ENCODE data around the gene CRYAA.
"Not testable (repeated sequence)": the region's sequence is repeated elsewhere in the genome, so short reads cannot be mapped to it uniquely, and the experiment has no call there.

Gene CRYAA

GRCh38 chr21:43176621-43177020 lies 7.8 kb downstream of the CRYAA start:
- not testable (repeated sequence) for H3K4me3 ChIP-seq (ENCODE audit: low read length); H3K4me1 ChIP-seq (ENCODE audit: control insufficient read depth, insufficient read depth, low read length); H3K27ac ChIP-seq (ENCODE audit: low read length); DNase-seq (ENCODE audit: low read depth, low spot score); H3K9me3 ChIP-seq (ENCODE audit: control insufficient read depth, insufficient read depth, low read length); H3K27me3 ChIP-seq (ENCODE audit: control insufficient read depth, insufficient read depth, low read length); H3K36me3 ChIP-seq (ENCODE audit: control insufficient read depth, insufficient read depth, low read length)
- WGBS (ENCODE audit: insufficient coverage, insufficient read length) = no CpG with 5 or more reads among the region's 16 CpGs

GRCh38 chr21:43177043-43177906 lies 8.5 kb downstream of the CRYAA start:
- H3K27me3 ChIP-seq (ENCODE audit: control insufficient read depth, insufficient read depth, low read length); H3K4me1 ChIP-seq (ENCODE audit: control insufficient read depth, insufficient read depth, low read length); H3K9me3 ChIP-seq (ENCODE audit: control insufficient read depth, insufficient read depth, low read length); H3K4me3 ChIP-seq (ENCODE audit: low read length); H3K36me3 ChIP-seq (ENCODE audit: control insufficient read depth, insufficient read depth, low read length); DNase-seq (ENCODE audit: low read depth, low spot score); H3K27ac ChIP-seq (ENCODE audit: low read length): not testable (repeated sequence)
- no CpG with 5 or more reads among the region's 20 CpGs for WGBS (ENCODE audit: insufficient coverage, insufficient read length)

GRCh38 chr21:43178175-43178826 lies 9.5 kb downstream of the CRYAA start:
- no CpG with 5 or more reads among the region's 22 CpGs for WGBS (ENCODE audit: insufficient coverage, insufficient read length)
- H3K36me3 ChIP-seq (ENCODE audit: control insufficient read depth, insufficient read depth, low read length); H3K4me3 ChIP-seq (ENCODE audit: low read length); H3K4me1 ChIP-seq (ENCODE audit: control insufficient read depth, insufficient read depth, low read length); H3K27ac ChIP-seq (ENCODE audit: low read length); H3K9me3 ChIP-seq (ENCODE audit: control insufficient read depth, insufficient read depth, low read length); H3K27me3 ChIP-seq (ENCODE audit: control insufficient read depth, insufficient read depth, low read length); DNase-seq (ENCODE audit: low read depth, low spot score): not testable (repeated sequence)

- H3K36me3 ChIP-seq (ENCODE audit: control insufficient read depth, insufficient read depth, low read length); H3K27ac ChIP-seq (ENCODE audit: low read length); H3K27me3 ChIP-seq (ENCODE audit: control insufficient read depth, insufficient read depth, low read length); H3K4me1 ChIP-seq (ENCODE audit: control insufficient read depth, insufficient read depth, low read length); H3K4me3 ChIP-seq (ENCODE audit: low read length); H3K9me3 ChIP-seq (ENCODE audit: control insufficient read depth, insufficient read depth, low read length); DNase-seq (ENCODE audit: low read depth, low spot score): not testable (repeated sequence)
- WGBS (ENCODE audit: insufficient coverage, insufficient read length) = no CpG with 5 or more reads among the region's 15 CpGs
Measured at GRCh38 chr21:43181033-43181432, 12.2 kb downstream of the CRYAA start.

GRCh38 chr21:43187268-43187667 lies 18.5 kb downstream of the CRYAA start:
- H3K36me3 ChIP-seq (ENCODE audit: control insufficient read depth, insufficient read depth, low read length); DNase-seq (ENCODE audit: low read depth, low spot score): not testable (repeated sequence)

GRCh38 chr21:43187715-43188114 lies 18.9 kb downstream of the CRYAA start:
- Histone ChIP-seq H3K4me3 (ENCODE audit: low read length) (no peak overlapping the region), H3K36me3 (ENCODE audit: control insufficient read depth, insufficient read depth, low read length) (no peaks in the 10 kb centered on the region), H3K9me3 (ENCODE audit: control insufficient read depth, insufficient read depth, low read length) (no peaks in the 10 kb centered on the region), H3K4me1 (ENCODE audit: control insufficient read depth, insufficient read depth, low read length) (no peaks in the 10 kb centered on the region), H3K27me3 (ENCODE audit: control insufficient read depth, insufficient read depth, low read length) (no peaks in the 10 kb centered on the region), H3K27ac (ENCODE audit: low read length) (no peak overlapping the region)
- WGBS (ENCODE audit: insufficient coverage, insufficient read length) = no CpG with 5 or more reads among the region's 4 CpGs
- no peak for DNase-seq (ENCODE audit: low read depth, low spot score)

More at GRCh38 chr21:43187268-43187667, 18.5 kb downstream of the CRYAA start:
- WGBS (ENCODE audit: insufficient coverage, insufficient read length) = no CpG with 5 or more reads among the region's 7 CpGs
- H3K27ac ChIP-seq (ENCODE audit: low read length); H3K9me3 ChIP-seq (ENCODE audit: control insufficient read depth, insufficient read depth, low read length); H3K27me3 ChIP-seq (ENCODE audit: control insufficient read depth, insufficient read depth, low read length); H3K4me1 ChIP-seq (ENCODE audit: control insufficient read depth, insufficient read depth, low read length); H3K4me3 ChIP-seq (ENCODE audit: low read length): not testable (repeated sequence)

GRCh38 chr21:43188181-43188580 lies 19.4 kb downstream of the CRYAA start:
- H3K27ac ChIP-seq (ENCODE audit: low read length) = no peak overlapping the region
- no CpG with 5 or more reads among the region's 8 CpGs for WGBS (ENCODE audit: insufficient coverage, insufficient read length)
- no peaks in the 10 kb centered on the region for H3K27me3 ChIP-seq (ENCODE audit: control insufficient read depth, insufficient read depth, low read length)
- H3K9me3 ChIP-seq (ENCODE audit: control insufficient read depth, insufficient read depth, low read length) = no peaks in the 10 kb centered on the region
- no peaks in the 10 kb centered on the region for H3K4me1 ChIP-seq (ENCODE audit: control insufficient read depth, insufficient read depth, low read length)
- H3K36me3 ChIP-seq (ENCODE audit: control insufficient read depth, insufficient read depth, low read length) = no peaks in the 10 kb centered on the region
- DNase-seq (ENCODE audit: low read depth, low spot score) = no peak
- H3K4me3 ChIP-seq (ENCODE audit: low read length) = no peak overlapping the region

GRCh38 chr21:43188592-43189210 lies 19.9 kb downstream of the CRYAA start:
- no peaks in the 10 kb centered on the region for H3K4me1 ChIP-seq (ENCODE audit: control insufficient read depth, insufficient read depth, low read length)
- no peak for DNase-seq (ENCODE audit: low read depth, low spot score)
- H3K36me3 ChIP-seq (ENCODE audit: control insufficient read depth, insufficient read depth, low read length) = no peaks in the 10 kb centered on the region
- no peak overlapping the region for H3K4me3 ChIP-seq (ENCODE audit: low read length)
- WGBS (ENCODE audit: insufficient coverage, insufficient read length) = no CpG with 5 or more reads among the region's 15 CpGs
- H3K9me3 ChIP-seq (ENCODE audit: control insufficient read depth, insufficient read depth, low read length) = no peaks in the 10 kb centered on the region
- H3K27ac ChIP-seq (ENCODE audit: low read length) = no peak overlapping the region
- no peaks in the 10 kb centered on the region for H3K27me3 ChIP-seq (ENCODE audit: control insufficient read depth, insufficient read depth, low read length)

- Histone ChIP-seq H3K4me1 (ENCODE audit: control insufficient read depth, insufficient read depth, low read length) (no peaks in the 10 kb centered on the region), H3K36me3 (ENCODE audit: control insufficient read depth, insufficient read depth, low read length) (no peaks in the 10 kb centered on the region), H3K27ac (ENCODE audit: low read length) (no peak overlapping the region), H3K9me3 (ENCODE audit: control insufficient read depth, insufficient read depth, low read length) (no peaks in the 10 kb centered on the region), H3K27me3 (ENCODE audit: control insufficient read depth, insufficient read depth, low read length) (no peaks in the 10 kb centered on the region), H3K4me3 (ENCODE audit: low read length) (no peak overlapping the region)
- no CpG with 5 or more reads among the region's 6 CpGs for WGBS (ENCODE audit: insufficient coverage, insufficient read length)
- DNase-seq (ENCODE audit: low read depth, low spot score) = no peak
Measured at GRCh38 chr21:43189936-43190335, 21.1 kb downstream of the CRYAA start.

- Histone ChIP-seq H3K9me3 (ENCODE audit: control insufficient read depth, insufficient read depth, low read length) (no peaks in the 10 kb centered on the region), H3K4me1 (ENCODE audit: control insufficient read depth, insufficient read depth, low read length) (peaks cover 1% of the 10 kb centered on the region; the same call in 1 of the 2 replicates), H3K4me3 (ENCODE audit: low read length) (no peak overlapping the region), H3K36me3 (ENCODE audit: control insufficient read depth, insufficient read depth, low read length) (no peaks in the 10 kb centered on the region), H3K27me3 (ENCODE audit: control insufficient read depth, insufficient read depth, low read length) (no peaks in the 10 kb centered on the region), H3K27ac (ENCODE audit: low read length) (no peak overlapping the region)
- no CpG with 5 or more reads among the region's 6 CpGs for WGBS (ENCODE audit: insufficient coverage, insufficient read length)
- DNase-seq (ENCODE audit: low read depth, low spot score) = no peak
Measured at GRCh38 chr21:43190544-43190943, 21.7 kb downstream of the CRYAA start.

Data from iPS DF 6.9 (cell line).